Testis (tissue), 3 donors: ENCODE data around the gene HDAC7. TPM values are rescaled to one million over a fixed set of nuclear protein-coding genes. Genes with fewer than 3 reads are reported as not detected.

Experiments used
- DNase-seq: peaks from one replicate; pipeline ENCODE4 v3.0.0-alpha.2; 2019
- H3K27ac ChIP-seq, 2 donors: fragments of 200-600 bp; sonication (generic); one replicate each; pipeline ENCODE4 v1.5.1; 2019
- H3K27me3 ChIP-seq: fragments of 200-600 bp; sonication (generic); one replicate; pipeline ENCODE4 v1.5.1; 2019
- H3K36me3 ChIP-seq: fragments of 200-600 bp; sonication (generic); one replicate; pipeline ENCODE4 v1.5.1; 2017; ENCODE audit warnings: low read depth; ENCODE audit errors: missing control alignments
- H3K4me1 ChIP-seq: fragments of 200-600 bp; sonication (generic); one replicate; pipeline ENCODE4 v1.5.1; 2019
- H3K4me3 ChIP-seq, 2 donors: fragments of 200-600 bp; sonication (generic); one replicate each; pipeline ENCODE4 v1.5.1; 2017 to 2019
- H3K9me3 ChIP-seq: fragments of 200-600 bp; sonication (generic); one replicate; pipeline ENCODE4 v1.5.1; 2017
- POLR2A ChIP-seq: fragments of 450-650 bp; IDR thresholded peaks from one replicate; pipeline ENCODE4 v1.6.1; 2017; ENCODE audit warnings: antibody characterized with exemption, mild to moderate bottlenecking, moderate library complexity
- WGBS, 2 donors: methylation state at CpG; one replicate each; pipeline ENCODE4 v1.1.5; 2018; 5-methylcytosine and 5-hydroxymethylcytosine counted together
- intact Hi-C: fragments of 100-400 bp; cut with DNase I; formaldehyde crosslinking; loops from one replicate; pipeline ENCODE4 v1.15.1; 2023; ENCODE audit warnings: low total_unique reads
- polyA plus RNA-seq: library from polyadenylated mRNA; stranded (reverse); fragments of 350-450 nt; fragmentation: Illumina TruSeq; extraction: RNeasy Lipid Tissue Mini Kit (QIAGEN cat#74804); gene quantifications from one replicate; pipeline ENCODE4 v1.2.3, GENCODE V29; 2014; ENCODE audit warnings: low read depth, low replicate concordance; ENCODE audit not compliant: insufficient read depth
- total RNA-seq, 2 donors: library from RNA; depleted of rRNA; stranded (reverse); fragments of >200 nt; gene quantifications; one replicate each; pipeline ENCODE4 v1.2.3, GENCODE V29; 2016
- TF ChIP-seq, protein P1 (sequence below), 3 experiments: fragments of 450-650 bp in 2 of 3; fragments of 200-600 bp in 1 of 3; sonication (generic) in 1 of 3; IDR thresholded peaks; one replicate each; pipeline ENCODE4 v1.5.1; 2016 to 2019; ENCODE audit warnings: antibody characterized with exemption in 3 of 3, mild to moderate bottlenecking in 2 of 3, moderate library complexity in 1 of 3

Gene HDAC7
- total and polyA plus RNA-seq, 3 donors from 2014 or later, result 28.2 to 70.0 (median 39.9) TPM

DNA sequence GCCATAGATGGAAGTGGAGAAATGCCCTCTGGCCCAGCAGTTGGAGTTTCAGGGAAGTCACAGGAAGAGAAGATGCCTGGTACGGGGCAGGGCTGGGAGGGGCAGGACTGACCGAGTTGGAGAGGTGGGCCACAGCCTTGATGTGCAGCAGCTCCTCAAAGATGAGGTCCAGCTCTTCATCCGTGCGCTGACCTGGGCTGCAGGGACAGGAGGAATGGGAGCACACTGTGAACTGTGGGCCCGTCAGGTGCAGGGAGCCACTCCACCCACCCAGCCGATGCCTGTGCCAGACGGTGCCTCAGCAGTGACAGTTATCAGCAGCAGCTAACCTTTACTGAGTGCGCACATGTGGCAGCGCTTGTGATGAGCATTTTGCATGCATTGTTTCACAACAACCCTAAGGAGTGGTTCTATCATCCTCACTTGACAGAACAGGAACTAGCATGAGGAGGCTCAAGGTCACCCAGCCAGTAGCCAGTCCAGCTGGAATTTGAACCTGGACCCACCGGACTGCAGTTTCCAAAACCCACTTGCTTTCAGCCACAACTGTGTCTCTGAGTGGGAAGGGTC, 69.4 kb downstream of the HDAC7 start:
- no peak for TF ChIP-seq POLR2A
- TF ChIP-seq, protein P1, sequence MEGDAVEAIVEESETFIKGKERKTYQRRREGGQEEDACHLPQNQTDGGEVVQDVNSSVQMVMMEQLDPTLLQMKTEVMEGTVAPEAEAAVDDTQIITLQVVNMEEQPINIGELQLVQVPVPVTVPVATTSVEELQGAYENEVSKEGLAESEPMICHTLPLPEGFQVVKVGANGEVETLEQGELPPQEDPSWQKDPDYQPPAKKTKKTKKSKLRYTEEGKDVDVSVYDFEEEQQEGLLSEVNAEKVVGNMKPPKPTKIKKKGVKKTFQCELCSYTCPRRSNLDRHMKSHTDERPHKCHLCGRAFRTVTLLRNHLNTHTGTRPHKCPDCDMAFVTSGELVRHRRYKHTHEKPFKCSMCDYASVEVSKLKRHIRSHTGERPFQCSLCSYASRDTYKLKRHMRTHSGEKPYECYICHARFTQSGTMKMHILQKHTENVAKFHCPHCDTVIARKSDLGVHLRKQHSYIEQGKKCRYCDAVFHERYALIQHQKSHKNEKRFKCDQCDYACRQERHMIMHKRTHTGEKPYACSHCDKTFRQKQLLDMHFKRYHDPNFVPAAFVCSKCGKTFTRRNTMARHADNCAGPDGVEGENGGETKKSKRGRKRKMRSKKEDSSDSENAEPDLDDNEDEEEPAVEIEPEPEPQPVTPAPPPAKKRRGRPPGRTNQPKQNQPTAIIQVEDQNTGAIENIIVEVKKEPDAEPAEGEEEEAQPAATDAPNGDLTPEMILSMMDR (IDR thresholded peaks at IDR 0.05), result no peak
- H3K36me3 ChIP-seq, result no peaks in the 10 kb centered on the region
- H3K4me1 ChIP-seq, result peaks cover 23% of the 10 kb centered on the region
- no peak overlapping the region for H3K4me3 ChIP-seq
- no peaks in the 10 kb centered on the region for H3K27me3 ChIP-seq
- 68 to 86% methylated on average over 4 to 10 of the region's 10 CpGs for WGBS, 2 donors
- no peaks in the 10 kb centered on the region for H3K9me3 ChIP-seq
- intact Hi-C loops, result no loop called here
- H3K27ac ChIP-seq, result no peak overlapping the region
- no peak for DNase-seq

DNA sequence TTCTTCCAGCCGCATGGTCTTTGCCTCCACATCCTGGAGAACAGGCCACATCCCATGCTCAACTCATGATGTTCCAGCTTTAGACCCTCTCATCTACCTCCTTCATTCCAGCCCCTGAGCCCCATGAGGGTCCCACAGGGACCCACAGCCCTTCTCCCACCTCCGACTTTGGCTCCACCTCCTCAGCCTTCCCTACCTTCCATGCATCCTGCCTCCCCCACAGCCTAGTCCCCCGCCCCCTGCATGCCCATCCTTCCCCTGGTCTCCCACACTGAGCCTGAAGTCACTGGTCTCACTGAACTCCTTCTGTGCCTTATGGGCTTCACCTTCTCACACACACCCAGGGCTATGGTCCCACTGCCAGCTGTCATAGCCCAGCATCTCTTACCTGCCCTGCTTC, 70.8 kb downstream of the HDAC7 start:
- no peaks in the 10 kb centered on the region for H3K9me3 ChIP-seq
- intact Hi-C loops, result no loop called here
- TF ChIP-seq, protein P1 (IDR thresholded peaks at IDR 0.05), result no peak
- no peak for TF ChIP-seq POLR2A
- no peaks in the 10 kb centered on the region for H3K27me3 ChIP-seq
- H3K36me3 ChIP-seq, result no peaks in the 10 kb centered on the region
- no peak overlapping the region for H3K27ac ChIP-seq
- no peak overlapping the region for H3K4me3 ChIP-seq
- H3K4me1 ChIP-seq, result peaks cover 18% of the 10 kb centered on the region
- 92 to 99% methylated on average over 3 of the region's 3 CpGs for WGBS, 2 donors
- no peak for DNase-seq

DNA sequence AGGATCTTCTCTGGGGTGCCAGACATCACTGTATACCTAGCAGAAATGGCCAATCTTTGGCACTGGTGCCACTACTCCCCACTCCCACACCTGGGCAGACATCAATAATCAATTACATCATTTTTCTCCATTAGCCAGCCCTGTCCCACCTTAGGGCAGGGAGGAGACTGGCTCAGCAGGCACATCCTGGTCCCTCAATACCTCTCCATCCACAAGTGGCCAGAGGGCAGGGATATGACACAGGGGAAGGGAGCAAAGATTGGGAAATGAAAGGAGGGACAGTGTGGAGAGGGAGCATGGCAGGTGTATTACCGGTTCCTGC, 71.2 kb downstream of the HDAC7 start:
- Histone ChIP-seq H3K27ac (no peak overlapping the region), H3K4me1 (peaks cover 14% of the 10 kb centered on the region), H3K36me3 (no peaks in the 10 kb centered on the region), H3K4me3 (no peak overlapping the region), H3K27me3 (no peaks in the 10 kb centered on the region), H3K9me3 (no peaks in the 10 kb centered on the region)
- WGBS, 2 donors, result 75 to 80% methylated on average over 1 of the region's 1 CpG
- no peak for TF ChIP-seq POLR2A
- TF ChIP-seq, protein P1 (IDR thresholded peaks at IDR 0.05), result no peak
- intact Hi-C loops, result no loop called here
- DNase-seq, result no peak

DNA sequence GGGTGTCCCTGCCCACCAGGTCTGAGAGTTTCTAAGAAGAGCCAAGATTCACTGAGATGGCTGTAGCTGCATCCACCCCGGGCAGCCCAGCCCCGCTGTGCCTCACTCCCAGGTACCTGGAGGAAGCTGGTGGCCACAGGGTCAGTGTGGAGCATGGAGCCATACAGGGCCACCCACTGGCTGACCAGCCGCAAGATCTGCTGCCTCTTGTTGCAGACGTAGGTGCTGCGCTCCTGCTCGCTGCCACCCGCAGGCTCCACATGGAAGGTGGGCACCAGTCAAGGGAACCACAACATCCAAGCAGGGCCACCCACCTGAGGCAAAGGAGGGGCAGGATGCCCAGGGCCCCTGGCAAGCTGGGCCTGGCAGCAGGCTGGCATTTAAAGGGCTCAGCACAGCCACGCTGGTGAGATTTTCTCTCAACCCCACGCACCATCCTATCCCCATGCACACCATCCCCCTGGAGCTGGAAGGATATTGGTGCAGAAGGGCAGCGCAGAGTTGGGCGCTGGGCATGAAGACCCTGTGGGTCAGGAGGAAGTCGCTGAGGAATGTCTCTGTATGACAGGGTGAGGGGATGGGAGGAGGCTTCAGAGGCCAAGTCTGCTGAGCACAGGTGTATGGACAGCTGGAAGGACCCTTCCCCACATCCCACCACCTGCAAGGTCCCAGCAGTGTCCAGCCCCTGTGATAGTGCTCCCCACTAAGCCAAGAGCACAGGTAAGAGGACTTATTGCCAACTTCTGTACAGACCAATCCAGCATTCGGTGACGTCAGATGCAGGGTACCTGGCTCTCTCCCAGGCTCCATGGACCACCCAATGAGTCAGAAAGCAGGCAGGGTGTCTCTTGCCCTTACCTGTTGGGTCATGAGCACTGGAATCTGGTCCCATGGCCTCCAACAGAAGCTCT, 71.9 kb downstream of the HDAC7 start:
- intact Hi-C loops, result no loop called here
- no peaks in the 10 kb centered on the region for H3K36me3 ChIP-seq
- no peak for DNase-seq
- 88 to 93% methylated on average over 9 to 14 of the region's 14 CpGs for WGBS, 2 donors
- H3K4me1 ChIP-seq, result peaks cover 7% of the 10 kb centered on the region
- H3K4me3 ChIP-seq, result no peak overlapping the region
- no peaks in the 10 kb centered on the region for H3K9me3 ChIP-seq
- TF ChIP-seq, protein P1 (IDR thresholded peaks at IDR 0.05), result no peak
- no peak for TF ChIP-seq POLR2A
- no peaks in the 10 kb centered on the region for H3K27me3 ChIP-seq
- no peak overlapping the region for H3K27ac ChIP-seq
